ENCODE measurements around the gene FAM124B. TPM values are rescaled to one million over a fixed set of nuclear protein-coding genes. Genes with fewer than 3 reads are reported as not detected.

The FAM124B gene
- polyA plus RNA-seq, 3 donors, result 1.8 to 2.1 (median 2.0) TPM

GRCh38 chr2:224379172-224379571 is 22.7 kb downstream of the FAM124B start:
- no peak for DNase-seq
- Mint-ChIP-seq H3K4me3 (no peak overlapping the region), H3K27ac (no peak overlapping the region), H3K9me3 (no peaks in the 10 kb centered on the region), H3K4me1 (peaks cover 61% of the 10 kb centered on the region), H3K36me3 (peaks cover 12 to 13% of the 10 kb centered on the region in 2 donors), H3K27me3 (ENCODE audit: low read depth in 3 of 3) (peaks cover 0 to 1% (median 0%) of the 10 kb centered on the region in 3 donors)
- Histone ChIP-seq H3K79me2 (ENCODE audit: insufficient read depth, low read length) (no peaks in the 10 kb centered on the region), H3K27me3 (ENCODE audit: control insufficient read depth in 2 of 2, insufficient read depth in 2 of 2, low read length in 2 of 2) (no peaks in the 10 kb centered on the region), H3K9ac (ENCODE audit: insufficient read depth, low read length, poor library complexity, severe bottlenecking) (no peak overlapping the region), H3K9me3 (replicated peaks in 1 of 2; ENCODE audit: control insufficient read depth in 1 of 2, insufficient read depth in 1 of 2, low read length in 2 of 2) (no peaks in the 10 kb centered on the region), H3K36me3 (replicated peaks in 1 of 2; ENCODE audit: control insufficient read depth in 1 of 2, insufficient read depth in 2 of 2, low read length in 2 of 2) (peaks cover 0 to 9% of the 10 kb centered on the region in 2 donors), H3K27ac (ENCODE audit: low read depth in 1 of 2, low read length in 2 of 2) (no peak overlapping the region), H2AFZ (ENCODE audit: insufficient read depth, low read depth, low read length, poor library complexity, severe bottlenecking) (no peak overlapping the region), H3K4me3 (replicated peaks in 1 of 3; ENCODE audit: low read depth in 2 of 3, low read length in 3 of 3) (no peak overlapping the region), H3K4me1 (ENCODE audit: control insufficient read depth in 1 of 2, insufficient read depth in 2 of 2, low read length in 2 of 2) (peaks cover 41 to 50% of the 10 kb centered on the region in 2 donors), H3K4me2 (replicated peaks; ENCODE audit: extremely low read depth, low read length, poor library complexity, severe bottlenecking) (peak overlapping the region; percentile 79), H4K20me1 (ENCODE audit: insufficient read depth, low read length) (no peaks in the 10 kb centered on the region)
- TF ChIP-seq CTCF (IDR thresholded peaks at IDR 0.05), result no peak
- WGBS (ENCODE audit: insufficient coverage), result no CpG with 5 or more reads among the region's 4 CpGs
- intact Hi-C loops (cut with micrococcal nuclease), result no loop called here

- H3K9me3 Mint-ChIP-seq, result no peaks in the 10 kb centered on the region
- H3K27me3 Mint-ChIP-seq (ENCODE audit: low read depth in 3 of 3), result peaks cover 0 to 1% (median 0%) of the 10 kb centered on the region in 3 donors
- peaks cover 63% of the 10 kb centered on the region for H3K4me1 Mint-ChIP-seq
- no peaks in the 10 kb centered on the region for H3K27me3 ChIP-seq (ENCODE audit: control insufficient read depth in 2 of 2, insufficient read depth in 2 of 2, low read length in 2 of 2)
- DNase-seq, result no peak
- intact Hi-C loops (cut with micrococcal nuclease), result no loop called here
- H4K20me1 ChIP-seq (ENCODE audit: insufficient read depth, low read length), result no peaks in the 10 kb centered on the region
- TF ChIP-seq CTCF (IDR thresholded peaks at IDR 0.05), result no peak
- no peak overlapping the region for H3K4me3 Mint-ChIP-seq
- WGBS (ENCODE audit: insufficient coverage), result no CpG with 5 or more reads among the region's 1 CpG
- peaks cover 0 to 9% of the 10 kb centered on the region in 2 donors for H3K36me3 ChIP-seq (replicated peaks in 1 of 2; ENCODE audit: control insufficient read depth in 1 of 2, insufficient read depth in 2 of 2, low read length in 2 of 2)
- no peak overlapping the region for H3K27ac Mint-ChIP-seq
- H3K9ac ChIP-seq (ENCODE audit: insufficient read depth, low read length, poor library complexity, severe bottlenecking), result no peak overlapping the region
- no peaks in the 10 kb centered on the region for H3K79me2 ChIP-seq (ENCODE audit: insufficient read depth, low read length)
- peak overlapping the region in 1 of 3 experiments; percentile 67 for H3K4me3 ChIP-seq (replicated peaks in 1 of 3; ENCODE audit: low read depth in 2 of 3, low read length in 3 of 3)
- peak overlapping the region in 1 of 2 donors; percentile 77 for H3K27ac ChIP-seq (ENCODE audit: low read depth in 1 of 2, low read length in 2 of 2)
- H3K4me2 ChIP-seq (replicated peaks; ENCODE audit: extremely low read depth, low read length, poor library complexity, severe bottlenecking), result peak overlapping the region; percentile 79
- no peak overlapping the region for H2AFZ ChIP-seq (ENCODE audit: insufficient read depth, low read depth, low read length, poor library complexity, severe bottlenecking)
- peaks cover 41 to 50% of the 10 kb centered on the region in 2 donors for H3K4me1 ChIP-seq (ENCODE audit: control insufficient read depth in 1 of 2, insufficient read depth in 2 of 2, low read length in 2 of 2)
- peaks cover 12 to 13% of the 10 kb centered on the region in 2 donors for H3K36me3 Mint-ChIP-seq
- no peaks in the 10 kb centered on the region for H3K9me3 ChIP-seq (replicated peaks in 1 of 2; ENCODE audit: control insufficient read depth in 1 of 2, insufficient read depth in 1 of 2, low read length in 2 of 2)
Measured at GRCh38 chr2:224378701-224379097, 23.2 kb downstream of the FAM124B start.
